ENCODE results near the gene GRID2.

DNA sequence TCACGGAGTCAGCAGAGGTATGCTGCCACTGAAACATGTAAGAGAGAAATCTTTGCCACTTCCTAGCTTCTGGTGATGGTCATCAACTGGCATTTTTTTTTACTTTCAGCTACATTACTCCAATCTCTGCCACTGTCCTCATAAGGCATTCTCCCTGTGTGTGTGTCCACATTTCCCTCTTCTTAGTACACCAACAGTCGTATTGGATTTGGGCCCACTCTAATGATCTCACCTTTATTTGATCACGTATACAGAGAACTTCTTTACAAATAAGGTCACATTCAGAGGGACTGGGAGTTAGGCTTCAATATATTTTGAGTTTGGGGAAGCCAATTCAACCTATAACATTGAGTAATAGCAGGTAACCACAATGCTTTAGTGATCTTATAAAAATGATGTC lies 649.1 kb downstream of the GRID2 start:
- TF ChIP-seq, protein P1, sequence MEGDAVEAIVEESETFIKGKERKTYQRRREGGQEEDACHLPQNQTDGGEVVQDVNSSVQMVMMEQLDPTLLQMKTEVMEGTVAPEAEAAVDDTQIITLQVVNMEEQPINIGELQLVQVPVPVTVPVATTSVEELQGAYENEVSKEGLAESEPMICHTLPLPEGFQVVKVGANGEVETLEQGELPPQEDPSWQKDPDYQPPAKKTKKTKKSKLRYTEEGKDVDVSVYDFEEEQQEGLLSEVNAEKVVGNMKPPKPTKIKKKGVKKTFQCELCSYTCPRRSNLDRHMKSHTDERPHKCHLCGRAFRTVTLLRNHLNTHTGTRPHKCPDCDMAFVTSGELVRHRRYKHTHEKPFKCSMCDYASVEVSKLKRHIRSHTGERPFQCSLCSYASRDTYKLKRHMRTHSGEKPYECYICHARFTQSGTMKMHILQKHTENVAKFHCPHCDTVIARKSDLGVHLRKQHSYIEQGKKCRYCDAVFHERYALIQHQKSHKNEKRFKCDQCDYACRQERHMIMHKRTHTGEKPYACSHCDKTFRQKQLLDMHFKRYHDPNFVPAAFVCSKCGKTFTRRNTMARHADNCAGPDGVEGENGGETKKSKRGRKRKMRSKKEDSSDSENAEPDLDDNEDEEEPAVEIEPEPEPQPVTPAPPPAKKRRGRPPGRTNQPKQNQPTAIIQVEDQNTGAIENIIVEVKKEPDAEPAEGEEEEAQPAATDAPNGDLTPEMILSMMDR (IDR thresholded peaks at IDR 0.05), result no peak
- TF ChIP-seq POLR2A (IDR thresholded peaks at IDR 0.05), result no peak
